A549 (cell line): ENCODE results near the gene PLPPR1. TPM values are rescaled to one million over a fixed set of nuclear protein-coding genes. Genes with fewer than 3 reads are reported as not detected.
"Not testable (repeated sequence)": the region's sequence is repeated elsewhere in the genome, so short reads cannot be mapped to it uniquely, and the experiment has no call there.

Experiments used
- ATAC-seq, 2 experiments: fragments of 200-7000 bp in 1 of 2; fragments of >200 bp in 1 of 2; cut with Nextera tagmentation in 1 of 2; cut with Tn5 transposase in 1 of 2; 3 replicates each; pipeline versions ENCODE4 v1.8.0 to v1.9.1; 2018 to 2020; ENCODE audit warnings: mild to moderate bottlenecking in 1 of 2, moderate library complexity in 1 of 2
- CTCF ChIA-PET: fragments of 300-600 bp; sonication (Branson Sonifier 250); formaldehyde crosslinking; extraction: SDS; loops from one replicate; lab custom pipeline; 2021; ENCODE audit warnings: antibody characterized with exemption, inconsistent platforms; lab: Yijun Ruan, JAX
- POLR2A ChIA-PET: fragments of 350-600 bp; formaldehyde crosslinking; extraction: SDS; loops from one replicate; lab custom pipeline; 2021; ENCODE audit warnings: antibody characterized with exemption, inconsistent platforms; lab: Yijun Ruan, JAX
- DNase-seq, 2 experiments: peaks; one replicate each; pipeline versions ENCODE4 v3.0.0 to v3.0.0-alpha.2; 2011 to 2016; ENCODE audit warnings: low read depth in 1 of 2, low spot score in 1 of 2
- FAIRE-seq: peaks from 2 replicates; lab custom pipeline; 2011; peaks lifted over from hg19 to GRCh38; lab: Jason Lieb, UNC
- H3K27ac ChIP-seq, 2 experiments: fragments of >200 bp; sonication (Bioruptor Twin); formaldehyde crosslinking; 3 replicates each; pipeline ENCODE4 v1.5.1; 2016 to 2017
- H3K4me1 ChIP-seq: fragments of >200 bp; sonication (Bioruptor Twin); formaldehyde crosslinking; 3 replicates; pipeline ENCODE4 v1.6.1; 2016
- H3K4me2 ChIP-seq: fragments of >200 bp; sonication (Bioruptor Twin); formaldehyde crosslinking; 3 replicates; pipeline ENCODE4 v1.6.1; 2016
- H3K4me3 ChIP-seq: fragments of >200 bp; sonication (Bioruptor Twin); formaldehyde crosslinking; 3 replicates; pipeline ENCODE4 v1.5.1; 2016
- H3K9me3 ChIP-seq: fragments of >200 bp; sonication (Bioruptor Twin); formaldehyde crosslinking; 3 replicates; pipeline ENCODE4 v1.6.1; 2016
- BHLHE40 ChIP-seq: IDR thresholded peaks from 2 replicates; pipeline ENCODE4 v1.6.1; 2012; ENCODE audit warnings: low read depth, low read length, inconsistent platforms
- CHD2 ChIP-seq: fragments of 150-350 bp; IDR thresholded peaks from 2 replicates; pipeline ENCODE4 v1.6.1; 2014; ENCODE audit warnings: low read length; ENCODE audit not compliant: partially characterized antibody
- EP300 ChIP-seq, 2 experiments: fragments of >200 bp; sonication (Bioruptor Twin); formaldehyde crosslinking; IDR thresholded peaks; 2 replicates in 1 of 2; 3 replicates in 1 of 2; pipeline ENCODE4 v1.6.1; 2016 to 2017
- FOSB ChIP-seq: fragments of 250-450 bp; sonication (Bioruptor Pico); IDR thresholded peaks from 2 replicates; pipeline ENCODE4 v1.5.0; 2020; ENCODE audit warnings: mild to moderate bottlenecking, moderate library complexity
- HDAC2 ChIP-seq: fragments of 200-600 bp; sonication (generic); IDR thresholded peaks from 2 replicates; pipeline ENCODE4 v1.6.1; 2016
- JUN ChIP-seq, 2 experiments: fragments of >200 bp; sonication (Bioruptor Twin); formaldehyde crosslinking; IDR thresholded peaks; 2 replicates in 1 of 2; 3 replicates in 1 of 2; pipeline ENCODE4 v1.6.1; 2016 to 2017
- KDM1A ChIP-seq: fragments of 200-600 bp; sonication (generic); IDR thresholded peaks from 2 replicates; pipeline ENCODE4 v1.6.1; 2016; ENCODE audit warnings: low read depth, mild to moderate bottlenecking
- MAZ ChIP-seq: fragments of 150-350 bp; IDR thresholded peaks from 2 replicates; pipeline ENCODE4 v1.6.1; 2014; ENCODE audit warnings: antibody characterized with exemption, low read depth, low read length, borderline replicate concordance
- NR3C1 ChIP-seq: fragments of >200 bp; sonication (Bioruptor Twin); formaldehyde crosslinking; IDR thresholded peaks from 3 replicates; pipeline ENCODE4 v1.6.1; 2017
- PHF8 ChIP-seq: fragments of 200-600 bp; sonication (generic); IDR thresholded peaks from 2 replicates; pipeline ENCODE4 v1.6.1; 2016; ENCODE audit warnings: low read depth, mild to moderate bottlenecking, antibody characterized with exemption, moderate library complexity, borderline replicate concordance
- RARB ChIP-seq: fragments of 250-450 bp; sonication (Bioruptor Pico); IDR thresholded peaks from 2 replicates; pipeline ENCODE4 v1.8.0; 2021; ENCODE audit warnings: mild to moderate bottlenecking, moderate library complexity
- RCOR1 ChIP-seq: fragments of 150-350 bp; IDR thresholded peaks from 2 replicates; pipeline ENCODE4 v1.6.1; 2014; ENCODE audit warnings: antibody characterized with exemption, low read length, low read depth
- TP53 ChIP-seq: fragments of 250-450 bp; sonication (Bioruptor Pico); IDR thresholded peaks from 2 replicates; pipeline ENCODE4 v1.5.0; 2021; ENCODE audit warnings: mild to moderate bottlenecking, moderate library complexity
- ZC3H11A ChIP-seq: fragments of 450-650 bp; IDR thresholded peaks from 2 replicates; pipeline ENCODE4 v1.6.1; 2014; ENCODE audit warnings: antibody characterized with exemption, mild to moderate bottlenecking
- ZFP36 ChIP-seq: fragments of 450-650 bp; IDR thresholded peaks from 2 replicates; pipeline ENCODE4 v1.6.1; 2014; ENCODE audit warnings: borderline replicate concordance; ENCODE audit not compliant: partially characterized antibody
- ZSCAN20 ChIP-seq: fragments of 250-450 bp; sonication (Bioruptor Pico); IDR thresholded peaks from 2 replicates; pipeline ENCODE4 v1.8.0; 2022; ENCODE audit warnings: mild to moderate bottlenecking, moderate library complexity
- WGBS: methylation state at CpG from one replicate; pipeline ENCODE4 v1.1.6; 2017; ENCODE audit errors: missing lambda C conversion rate; 5-methylcytosine and 5-hydroxymethylcytosine counted together
- polyA plus RNA-seq, 4 experiments: library from polyadenylated mRNA; depleted of rRNA in 3 of 4; stranded (reverse); fragments of >200 nt; fragmentation: RNase III in 1 of 4; extraction: RNeasy Plus Mini Kit Qiagen cat#74134 plus additional on column Dnase treatment in 1 of 4; gene quantifications; 2 replicates in 3 of 4; 3 replicates in 1 of 4; pipeline ENCODE4 v1.2.3, GENCODE V29; 2011 to 2017
- TF ChIP-seq, protein P1 (sequence below): fragments of 250-450 bp; sonication (Bioruptor Pico); IDR thresholded peaks from 2 replicates; pipeline ENCODE4 v1.5.0; 2021; ENCODE audit warnings: mild to moderate bottlenecking, moderate library complexity, borderline replicate concordance
- TF ChIP-seq, protein P2 (sequence below): IDR thresholded peaks from 2 replicates; pipeline ENCODE4 v1.6.1; 2012
- TF ChIP-seq, protein P3 (sequence below): fragments of 200-600 bp; sonication (generic); IDR thresholded peaks from 2 replicates; pipeline ENCODE4 v1.6.1; 2016; ENCODE audit warnings: antibody characterized with exemption, mild to moderate bottlenecking, moderate library complexity

Gene PLPPR1
- polyA plus RNA-seq, 2 of the 4 experiments (the other 2 are of a cell fraction), result 0.06 to 1.2 TPM

DNA sequence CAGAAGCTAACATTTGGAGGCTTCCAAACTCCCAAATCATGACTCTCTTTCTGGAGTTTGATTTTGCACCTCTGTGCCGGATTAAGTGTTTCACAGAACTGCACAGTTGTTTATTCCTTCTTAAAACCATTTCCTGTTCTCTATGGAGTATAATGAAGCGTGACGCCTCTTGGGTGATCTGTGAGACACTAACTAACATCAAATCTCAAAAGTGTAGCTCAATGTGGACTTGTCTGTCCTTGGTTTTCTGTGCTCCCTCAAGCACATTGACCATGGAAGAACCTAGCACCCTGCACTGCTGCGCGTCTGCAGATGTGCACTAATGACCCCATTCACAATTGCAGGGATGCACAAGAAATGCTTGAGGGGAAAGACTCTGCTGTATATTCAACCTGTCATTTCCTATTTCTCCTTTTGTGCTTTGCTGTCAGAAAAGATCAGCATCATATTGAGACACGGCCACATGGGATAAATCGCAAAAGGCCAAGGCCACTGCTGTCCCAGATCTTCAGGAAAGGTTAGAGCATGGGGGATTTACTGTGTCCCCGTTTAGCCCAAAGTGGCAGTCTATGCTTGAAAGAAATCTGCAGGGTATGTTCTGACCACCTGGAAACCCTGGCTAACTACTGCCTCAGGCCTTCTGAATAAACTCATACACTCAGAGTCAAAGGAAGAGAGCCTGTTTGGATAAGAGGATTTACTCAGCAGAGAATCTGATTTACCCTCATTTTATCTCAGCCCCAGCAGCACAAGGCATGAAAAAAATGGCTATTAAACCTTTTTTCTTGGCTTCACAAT, 246.6 kb downstream of the PLPPR1 start:
- no peak for ATAC-seq
- Histone ChIP-seq H3K4me1 (0 out of 3 replicates have a peak, but pooled peaks cover 5% of the 10 kb centered on the region), H3K27ac (no peak overlapping the region), H3K9me3 (no peaks in the 10 kb centered on the region), H3K4me2 (no peak overlapping the region), H3K4me3 (no peak overlapping the region)
- TF ChIP-seq TP53 (CRISPR knock-in tag) (no peak), ZC3H11A (no peak), NR3C1 (no peak), FOSB (CRISPR knock-in tag) (no peak), RARB (CRISPR knock-in tag) (no peak)
- ChIA-PET POLR2A (no interaction called here), CTCF (no interaction called here)
- no peak for DNase-seq
- FAIRE-seq, result no peak
- WGBS, result 73% methylated on average over 8 of the region's 8 CpGs

GRCh38 chr9:101275769-101276250, 247.3 kb downstream of the PLPPR1 start:
- ChIA-PET CTCF (no interaction called here), POLR2A (no interaction called here)
- DNase-seq (no peak), ATAC-seq (no peak), FAIRE-seq (no peak)
- Histone ChIP-seq H3K4me1 (0 out of 3 replicates have a peak, but pooled peaks cover under 1% of the 10 kb centered on the region), H3K4me3 (no peak overlapping the region), H3K9me3 (no peaks in the 10 kb centered on the region), H3K4me2 (no peak overlapping the region), H3K27ac (no peak overlapping the region)
- TF ChIP-seq, protein P1, sequence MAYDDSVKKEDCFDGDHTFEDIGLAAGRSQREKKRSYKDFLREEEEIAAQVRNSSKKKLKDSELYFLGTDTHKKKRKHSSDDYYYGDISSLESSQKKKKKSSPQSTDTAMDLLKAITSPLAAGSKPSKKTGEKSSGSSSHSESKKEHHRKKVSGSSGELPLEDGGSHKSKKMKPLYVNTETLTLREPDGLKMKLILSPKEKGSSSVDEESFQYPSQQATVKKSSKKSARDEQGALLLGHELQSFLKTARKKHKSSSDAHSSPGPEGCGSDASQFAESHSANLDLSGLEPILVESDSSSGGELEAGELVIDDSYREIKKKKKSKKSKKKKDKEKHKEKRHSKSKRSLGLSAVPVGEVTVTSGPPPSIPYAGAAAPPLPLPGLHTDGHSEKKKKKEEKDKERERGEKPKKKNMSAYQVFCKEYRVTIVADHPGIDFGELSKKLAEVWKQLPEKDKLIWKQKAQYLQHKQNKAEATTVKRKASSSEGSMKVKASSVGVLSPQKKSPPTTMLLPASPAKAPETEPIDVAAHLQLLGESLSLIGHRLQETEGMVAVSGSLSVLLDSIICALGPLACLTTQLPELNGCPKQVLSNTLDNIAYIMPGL, result no peak
- no peak for TF ChIP-seq NR3C1
- TF ChIP-seq MAZ, result no peak
- no peak for TF ChIP-seq PHF8
- no peak for TF ChIP-seq RCOR1
- no peak for TF ChIP-seq BHLHE40
- no peak for TF ChIP-seq KDM1A
- no peak for TF ChIP-seq ZSCAN20 (CRISPR knock-in tag)
- TF ChIP-seq TP53 (CRISPR knock-in tag), result no peak
- TF ChIP-seq EP300 (IDR thresholded peaks at IDR 0.05), result no peak
- TF ChIP-seq ZFP36, result no peak
- TF ChIP-seq, protein P2, sequence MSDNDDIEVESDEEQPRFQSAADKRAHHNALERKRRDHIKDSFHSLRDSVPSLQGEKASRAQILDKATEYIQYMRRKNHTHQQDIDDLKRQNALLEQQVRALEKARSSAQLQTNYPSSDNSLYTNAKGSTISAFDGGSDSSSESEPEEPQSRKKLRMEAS, result no peak
- TF ChIP-seq HDAC2, result no peak
- no peak for TF ChIP-seq CHD2
- TF ChIP-seq JUN (IDR thresholded peaks at IDR 0.05), result no peak
- TF ChIP-seq, protein P3, sequence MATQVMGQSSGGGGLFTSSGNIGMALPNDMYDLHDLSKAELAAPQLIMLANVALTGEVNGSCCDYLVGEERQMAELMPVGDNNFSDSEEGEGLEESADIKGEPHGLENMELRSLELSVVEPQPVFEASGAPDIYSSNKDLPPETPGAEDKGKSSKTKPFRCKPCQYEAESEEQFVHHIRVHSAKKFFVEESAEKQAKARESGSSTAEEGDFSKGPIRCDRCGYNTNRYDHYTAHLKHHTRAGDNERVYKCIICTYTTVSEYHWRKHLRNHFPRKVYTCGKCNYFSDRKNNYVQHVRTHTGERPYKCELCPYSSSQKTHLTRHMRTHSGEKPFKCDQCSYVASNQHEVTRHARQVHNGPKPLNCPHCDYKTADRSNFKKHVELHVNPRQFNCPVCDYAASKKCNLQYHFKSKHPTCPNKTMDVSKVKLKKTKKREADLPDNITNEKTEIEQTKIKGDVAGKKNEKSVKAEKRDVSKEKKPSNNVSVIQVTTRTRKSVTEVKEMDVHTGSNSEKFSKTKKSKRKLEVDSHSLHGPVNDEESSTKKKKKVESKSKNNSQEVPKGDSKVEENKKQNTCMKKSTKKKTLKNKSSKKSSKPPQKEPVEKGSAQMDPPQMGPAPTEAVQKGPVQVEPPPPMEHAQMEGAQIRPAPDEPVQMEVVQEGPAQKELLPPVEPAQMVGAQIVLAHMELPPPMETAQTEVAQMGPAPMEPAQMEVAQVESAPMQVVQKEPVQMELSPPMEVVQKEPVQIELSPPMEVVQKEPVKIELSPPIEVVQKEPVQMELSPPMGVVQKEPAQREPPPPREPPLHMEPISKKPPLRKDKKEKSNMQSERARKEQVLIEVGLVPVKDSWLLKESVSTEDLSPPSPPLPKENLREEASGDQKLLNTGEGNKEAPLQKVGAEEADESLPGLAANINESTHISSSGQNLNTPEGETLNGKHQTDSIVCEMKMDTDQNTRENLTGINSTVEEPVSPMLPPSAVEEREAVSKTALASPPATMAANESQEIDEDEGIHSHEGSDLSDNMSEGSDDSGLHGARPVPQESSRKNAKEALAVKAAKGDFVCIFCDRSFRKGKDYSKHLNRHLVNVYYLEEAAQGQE, result no peak
- 59% methylated on average over 6 of the region's 6 CpGs for WGBS

DNA sequence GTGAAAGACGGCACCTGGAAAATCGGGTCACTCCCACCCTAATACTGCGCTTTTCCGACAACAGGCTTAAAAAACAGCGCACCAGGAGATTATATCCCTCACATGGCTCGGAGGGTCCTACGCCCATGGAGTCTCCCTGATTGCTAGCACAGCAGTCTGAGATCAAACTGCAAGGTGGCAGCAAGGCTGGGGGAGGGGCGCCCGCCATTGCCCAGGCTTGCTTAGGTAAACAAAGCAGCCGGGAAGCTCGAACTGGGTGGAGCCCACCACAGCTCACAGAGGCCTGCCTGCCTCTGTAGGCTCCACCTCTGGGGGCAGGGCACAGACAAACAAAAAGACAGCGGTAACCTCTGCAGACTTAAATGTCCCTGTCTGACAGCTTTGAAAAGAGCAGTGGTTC, 262.5 kb downstream of the PLPPR1 start:
- 82% methylated on average over 7 of the region's 12 CpGs for WGBS
- H3K4me2 ChIP-seq, CTCF ChIA-PET, DNase-seq, POLR2A ChIA-PET, H3K9me3 ChIP-seq, H3K4me3 ChIP-seq, H3K4me1 ChIP-seq, ATAC-seq, H3K27ac ChIP-seq, FAIRE-seq: not testable (repeated sequence)
